Activated CD4-positive, alpha-beta T cell treated with anti-CD3 and anti-CD28 coated beads for 1 hour (primary cell): ENCODE measurements around the gene TMEM14C.
A peak's percentile ranks its signal among the peaks of the same experiment; 100 is the strongest.
"Not testable (repeated sequence)": the region's sequence is repeated elsewhere in the genome, so short reads cannot be mapped to it uniquely, and the experiment has no call there.

Experiments used
- DNase-seq: peaks from one replicate; pipeline ENCODE4 v3.0.0-alpha.2; 2020

The TMEM14C gene

DNA sequence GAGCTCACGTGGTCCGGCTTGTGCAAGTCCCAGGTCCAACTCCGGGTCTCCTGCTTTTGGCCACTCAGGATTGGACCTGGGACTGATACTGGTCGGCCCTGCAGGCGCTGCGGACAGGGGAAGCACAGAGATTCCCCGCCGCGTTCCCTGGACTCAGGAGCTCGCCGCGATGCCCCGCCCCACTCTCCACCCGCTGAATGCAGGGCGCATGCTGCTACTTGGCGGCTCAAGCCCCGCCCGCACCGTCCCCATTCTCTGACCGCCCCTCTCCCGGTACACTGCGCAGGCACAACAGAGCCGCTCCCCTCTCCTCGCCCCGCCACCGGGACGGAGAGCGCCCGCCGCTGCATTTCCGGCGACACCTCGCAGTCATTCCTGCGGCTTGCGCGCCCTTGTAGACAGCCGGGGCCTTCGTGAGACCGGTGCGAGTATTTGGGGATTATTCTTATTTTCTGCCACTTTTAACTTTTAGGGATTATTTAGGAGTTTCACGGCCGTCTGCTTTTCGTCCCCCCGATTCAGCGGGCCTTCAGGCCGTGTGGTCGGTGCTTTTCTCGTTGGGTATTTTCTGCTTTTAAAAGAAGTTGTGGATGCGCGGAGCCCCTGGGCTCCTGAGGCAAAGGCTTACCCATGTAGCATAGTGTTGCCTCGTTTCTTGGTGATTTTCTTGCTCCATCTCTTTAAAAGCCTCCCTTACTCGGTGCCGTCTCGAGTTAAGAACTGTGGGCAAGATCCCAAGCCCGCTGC is at the start of gene TMEM14C:
TMEM14C (plus strand) TSS at position 251 of the 747 bp plus-strand sequence. CDS start 1,544 bp downstream, outside the sequence.
- peak; percentile 64 for DNase-seq

- no peak for DNase-seq
These were observed 46.5 kb upstream of the TMEM14C start for GRCh38 chr6:10676403-10676802.

DNA sequence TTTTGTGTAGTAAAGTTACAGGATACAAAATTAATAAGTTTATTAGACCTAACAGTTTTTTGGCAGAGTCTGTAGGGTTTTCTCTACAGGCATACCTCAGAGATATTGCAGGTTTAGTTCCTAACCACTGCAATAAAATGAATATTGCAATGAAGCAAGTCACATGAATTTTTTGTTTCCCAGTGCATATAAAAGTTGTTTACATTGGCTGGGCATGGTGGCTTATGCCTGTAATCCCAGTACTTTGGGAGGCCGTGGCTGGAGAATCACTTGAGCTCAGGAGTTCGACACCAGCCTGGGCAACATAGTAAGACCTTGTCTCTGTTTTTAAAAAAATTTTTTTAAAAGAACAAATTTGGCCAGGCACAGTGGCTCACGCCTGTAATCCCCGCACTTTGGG is 44.4 kb upstream of the TMEM14C start:
- no peak for DNase-seq

DNA sequence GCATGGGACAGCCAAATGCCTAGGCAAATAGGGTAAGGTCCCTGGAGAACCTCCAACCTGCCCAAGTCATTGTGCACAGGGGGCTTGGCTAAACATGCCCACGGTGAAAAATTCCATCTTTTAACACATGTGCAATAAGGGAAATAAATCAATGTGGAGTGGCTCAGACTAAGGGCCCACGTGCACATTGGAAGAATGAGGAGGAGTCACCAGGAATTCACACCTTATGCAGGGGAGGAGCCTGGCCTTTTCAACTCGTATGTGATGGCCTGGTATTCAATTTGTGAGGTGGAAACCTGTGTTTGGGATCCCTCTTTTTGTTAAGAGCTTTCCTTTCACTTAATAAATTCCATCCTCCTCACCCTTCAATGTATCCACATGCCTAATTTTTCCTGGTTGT is 41.1 kb upstream of the TMEM14C start:
- DNase-seq, result no peak

DNA sequence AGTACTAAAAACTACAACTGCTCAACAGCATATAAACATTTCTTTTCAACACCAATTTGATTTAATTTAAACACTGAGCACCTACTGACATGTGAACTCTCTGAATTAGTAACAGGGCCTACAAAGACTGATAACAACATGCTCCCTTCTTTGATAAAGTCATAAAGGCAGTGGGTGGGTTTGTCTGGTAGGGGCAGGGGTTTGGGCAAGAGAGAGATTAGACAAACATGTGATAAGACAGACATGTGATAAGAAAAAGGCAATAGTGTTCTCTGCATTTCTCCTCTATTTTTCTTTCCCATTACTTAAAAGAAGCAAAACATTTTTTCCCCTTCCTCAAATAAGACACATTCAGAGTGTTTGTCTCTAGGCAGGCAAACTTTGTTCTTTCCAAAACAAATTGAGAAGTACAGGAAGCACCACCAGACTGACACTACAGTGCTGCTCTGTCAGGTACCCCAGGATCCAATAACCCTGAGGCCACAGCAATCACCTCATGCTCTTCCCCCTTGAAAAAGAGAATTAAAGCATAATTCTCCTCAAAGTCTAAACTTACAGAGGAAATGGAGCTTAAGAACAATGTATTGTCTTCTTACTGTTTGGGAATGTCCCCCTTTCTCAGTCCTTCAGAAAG is 40.4 kb upstream of the TMEM14C start:
- DNase-seq, result no peak

- DNase-seq, result no peak
These were observed 38.3 kb upstream of the TMEM14C start for GRCh38 chr6:10684618-10685017.

- no peak for DNase-seq
These were observed 37.6 kb upstream of the TMEM14C start for GRCh38 chr6:10685092-10685915.

GRCh38 chr6:10686901-10687300 is 36.0 kb upstream of the TMEM14C start:
- no peak for DNase-seq

GRCh38 chr6:10687582-10687981 is 35.3 kb upstream of the TMEM14C start:
- DNase-seq, result no peak

DNA sequence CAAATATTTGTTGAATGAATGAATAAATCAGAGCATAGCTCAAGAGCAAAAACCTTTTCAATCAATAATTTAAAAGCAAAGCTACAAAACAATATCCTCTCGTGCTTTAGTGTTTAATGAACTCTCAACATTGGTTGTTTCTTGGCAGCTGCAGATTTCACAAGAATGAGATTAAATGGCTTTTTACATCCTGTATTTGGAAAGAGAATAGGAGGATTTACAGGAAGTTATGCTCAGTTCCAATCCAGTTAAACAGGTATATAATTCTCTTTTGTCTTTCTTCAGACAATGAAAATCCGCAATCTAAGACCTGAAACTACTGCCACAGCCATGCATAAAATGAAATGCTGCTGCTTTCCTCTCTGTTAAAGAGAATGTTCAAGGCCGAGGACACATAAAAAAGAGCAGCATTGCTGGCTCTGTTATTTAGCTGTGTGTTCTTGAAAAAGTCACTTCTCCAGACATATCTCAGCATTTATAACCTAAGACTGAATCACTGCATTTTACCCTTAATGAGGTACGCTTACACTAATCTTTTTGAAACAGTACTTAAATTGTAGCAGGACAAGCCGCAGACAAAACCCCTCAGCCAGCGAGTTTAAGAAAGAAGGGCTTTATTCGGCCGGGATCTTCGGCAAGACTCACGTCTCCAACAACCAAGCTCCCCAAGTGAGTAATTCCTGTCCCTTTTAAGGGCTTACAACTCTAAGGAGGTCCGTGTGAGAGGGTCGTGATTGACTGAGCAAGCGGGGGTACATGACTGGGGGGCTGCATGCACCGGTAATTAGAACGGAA is 32.0 kb upstream of the TMEM14C start:
- no peak for DNase-seq

DNA sequence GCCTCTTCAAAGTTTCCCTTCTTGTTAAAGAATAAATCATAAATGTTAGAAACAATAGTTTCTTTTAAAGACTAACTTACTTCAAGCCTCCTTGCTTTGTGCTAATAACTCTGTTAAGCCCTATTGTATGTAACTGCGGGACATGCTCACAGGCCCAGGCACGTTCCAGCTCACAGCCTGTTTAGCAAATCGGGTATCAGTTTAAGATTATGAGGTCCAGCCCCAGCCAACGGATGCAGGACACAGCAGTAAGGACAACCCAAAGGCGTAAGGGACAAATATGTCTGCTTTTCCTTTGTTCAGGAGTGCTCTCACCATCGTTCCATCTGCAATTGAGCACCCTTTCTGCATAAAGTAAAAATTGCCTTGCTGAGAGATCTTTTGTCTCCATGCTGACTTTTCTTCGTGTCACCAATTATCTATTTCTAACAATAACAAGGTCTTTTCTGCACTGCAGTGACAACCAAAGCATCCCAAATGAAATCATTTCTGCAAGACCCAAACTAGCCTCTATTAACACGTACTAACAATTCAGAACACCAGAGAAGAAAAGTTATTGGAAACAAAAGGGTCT is 29.8 kb upstream of the TMEM14C start:
- DNase-seq, result no peak

GRCh38 chr6:10694302-10695085 is 28.4 kb upstream of the TMEM14C start, which contains the start of the genes C6orf52 and PAK1IP1:
Gene C6orf52, minus strand, starts transcription at chr6:10694616. Its CDS starts 7,066 bp downstream, at chr6:10687550.
Gene PAK1IP1, plus strand, starts transcription at chr6:10694972. Its CDS starts 14 bp downstream, at chr6:10694986.
- peak; percentile 91 for DNase-seq

- DNase-seq, result no peak
These were observed 27.7 kb upstream of the TMEM14C start for GRCh38 chr6:10695086-10695657.

DNA sequence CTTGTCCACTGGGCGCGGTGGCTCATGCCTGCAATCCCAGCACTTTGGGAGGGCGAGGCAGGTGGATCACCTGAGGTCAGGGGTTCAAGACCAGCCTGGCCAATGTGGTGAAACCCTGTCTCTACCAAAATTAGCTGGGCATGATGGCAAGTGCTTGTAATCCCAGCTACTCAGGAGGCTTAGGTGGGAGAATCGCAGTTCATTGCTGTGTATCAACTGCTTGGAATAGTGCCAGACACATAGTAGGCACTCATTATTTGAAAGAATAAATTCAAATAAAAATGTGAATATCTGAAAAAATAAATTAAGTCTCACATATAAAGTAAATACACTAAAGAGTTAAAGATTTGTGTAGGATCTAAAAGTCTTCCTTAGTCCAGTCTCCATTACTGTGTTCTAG is 26.2 kb upstream of the TMEM14C start:
- DNase-seq, result no peak

DNA sequence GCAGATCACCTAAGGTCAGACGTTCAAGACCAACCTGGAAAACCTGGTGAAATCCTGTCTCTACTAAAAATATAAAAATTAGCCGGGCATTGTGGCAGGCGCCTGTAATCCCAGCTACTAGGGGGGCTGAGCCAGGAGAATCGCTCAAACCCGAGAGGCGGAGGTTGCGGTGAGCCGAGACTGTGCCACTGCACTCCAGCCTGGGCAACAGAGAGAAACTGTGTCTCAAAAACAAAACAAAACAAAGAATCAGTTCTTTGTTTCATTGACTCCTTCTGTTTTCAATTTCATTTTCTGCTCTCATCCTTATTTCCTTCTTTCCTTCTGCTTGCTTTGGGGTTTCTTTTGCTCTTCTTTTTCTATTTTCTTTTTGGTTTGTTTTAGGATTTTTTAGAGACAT is 8.9 kb upstream of the TMEM14C start:
- DNase-seq, result no peak

DNA sequence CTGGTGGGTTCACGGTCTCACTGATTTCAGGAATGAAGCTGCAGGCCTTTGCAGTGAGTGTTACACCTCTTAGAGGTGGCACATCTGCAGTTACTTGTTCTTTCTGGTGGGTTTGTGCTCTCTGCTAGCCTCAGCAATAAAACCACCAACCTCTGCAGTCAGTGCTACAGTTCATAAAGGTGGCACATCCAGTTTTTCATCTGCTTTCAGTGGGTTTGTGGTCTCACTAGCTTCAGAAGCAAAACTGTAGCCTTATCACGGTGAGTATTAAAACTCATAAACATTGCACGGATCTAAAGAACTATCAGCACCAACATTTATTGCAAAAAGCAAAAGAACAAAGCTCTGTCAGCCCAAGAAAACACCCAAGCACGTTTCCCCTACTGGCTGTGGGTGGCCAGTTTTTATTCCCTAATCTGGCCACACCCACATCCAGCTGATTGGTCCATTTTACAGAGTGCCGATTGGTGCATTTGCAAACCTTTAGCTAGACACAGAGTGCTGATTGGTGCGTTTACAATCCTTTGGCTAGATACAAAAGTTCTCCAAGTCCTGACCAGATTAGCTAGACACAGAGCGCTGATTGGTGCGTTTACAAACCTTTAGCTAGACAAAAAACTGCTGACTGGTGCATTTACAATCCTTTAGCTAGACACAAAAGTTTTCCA is 3.4 kb upstream of the TMEM14C start:
- no peak for DNase-seq

- no peak for DNase-seq
These were observed 3.0 kb upstream of the TMEM14C start for GRCh38 chr6:10719964-10720264.

DNA sequence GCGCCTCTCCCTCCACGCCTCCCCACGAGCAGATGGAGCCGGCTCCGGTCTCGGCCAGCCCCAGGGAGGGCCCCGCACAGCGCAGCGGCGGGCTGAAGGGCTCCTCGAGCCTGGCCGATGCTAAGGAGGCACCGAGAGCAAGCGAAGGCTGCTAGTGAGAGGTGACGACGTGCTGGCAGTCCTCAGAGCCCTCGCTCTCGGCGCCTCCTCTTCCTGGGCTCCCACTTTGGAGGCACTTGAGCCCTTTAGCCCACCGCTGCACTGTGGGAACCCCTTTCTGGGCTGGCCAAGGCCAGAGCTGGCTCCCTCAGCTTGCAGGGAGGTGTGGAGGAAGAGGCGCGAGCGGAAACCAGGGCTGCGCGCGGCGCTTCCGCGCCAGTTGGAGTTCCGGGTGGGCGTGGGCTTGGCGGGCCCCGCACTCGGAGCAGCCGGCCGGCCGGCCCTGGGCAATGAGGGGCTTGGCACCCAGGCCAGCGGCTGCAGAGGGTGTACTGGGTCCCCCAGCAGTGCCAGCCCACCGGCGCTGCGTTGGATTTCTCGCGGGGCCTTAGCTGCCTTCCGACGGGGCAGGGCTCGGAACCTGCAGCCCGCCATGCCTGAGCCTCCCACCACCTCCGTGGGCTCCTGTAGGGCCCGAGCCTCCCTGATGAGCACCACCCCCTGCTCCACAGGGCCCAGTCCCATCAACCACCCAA is 2.5 kb upstream of the TMEM14C start:
- peak; percentile 29 for DNase-seq

DNA sequence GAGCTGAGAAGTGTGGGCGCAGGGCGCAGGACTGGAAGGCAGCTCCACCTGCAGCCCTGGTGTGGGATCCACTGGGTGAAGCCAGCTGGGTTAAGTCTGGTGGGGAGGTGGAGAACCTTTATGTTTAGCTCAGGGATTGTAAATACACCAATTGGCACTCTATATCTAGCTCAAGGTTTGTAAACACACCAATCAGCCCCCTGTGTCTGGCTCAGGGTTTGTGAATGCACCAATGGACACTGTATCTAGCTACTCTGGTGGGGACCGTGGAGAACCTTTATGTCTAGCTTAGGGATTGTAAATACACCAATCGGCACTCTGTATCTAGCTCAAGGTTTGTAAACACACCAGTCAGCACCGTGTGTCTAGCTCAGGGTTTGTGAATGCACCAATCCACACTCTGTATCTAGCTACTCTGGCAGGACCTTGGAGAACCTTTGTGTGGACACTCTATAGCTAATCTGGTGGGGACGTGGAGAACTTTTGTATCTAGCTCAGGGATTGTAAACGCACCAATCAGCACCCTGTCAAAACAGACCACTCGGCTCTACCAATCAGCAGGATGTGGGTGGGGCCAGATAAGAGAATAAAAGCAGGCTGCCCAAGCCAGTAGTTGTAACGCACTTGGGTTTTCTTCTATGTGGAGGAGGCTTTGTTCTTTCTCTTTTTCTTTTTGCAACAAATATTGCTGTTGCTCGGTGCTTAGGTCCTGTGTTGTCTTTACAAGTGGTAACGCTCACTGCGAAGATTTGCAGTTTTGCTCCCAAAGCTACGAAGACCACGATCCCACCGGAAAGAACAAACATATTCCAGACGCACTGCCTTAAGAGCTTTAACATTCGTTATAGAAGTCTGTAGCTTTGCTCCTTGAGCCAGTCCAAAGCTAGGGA is 1.7 kb upstream of the TMEM14C start:
- not testable (repeated sequence) for DNase-seq
